Body of pancreas (tissue), 4 donors: ENCODE results near the gene ASB10. TPM values are rescaled to one million over a fixed set of nuclear protein-coding genes. Genes with fewer than 3 reads are reported as not detected.

Experiments
- ATAC-seq: fragments of 150-250 bp; one replicate; pipeline ENCODE4 v1.9.1; 2016
- DNase-seq, 4 donors: peaks; one replicate each; pipeline ENCODE4 v3.0.0-alpha.2; 2019
- H3K27ac ChIP-seq, 4 donors: fragments of 200-600 bp; sonication (generic); 1 replicate in 3 of 4; 2 replicates in 1 of 4; pipeline versions ENCODE4 v1.5.1 to v1.6.1; 2016 to 2019; ENCODE audit warnings: mild to moderate bottlenecking in 1 of 4, mixed read lengths in 1 of 4, moderate library complexity in 1 of 4
- H3K27me3 ChIP-seq, 2 donors: fragments of 200-600 bp; sonication (generic); one replicate each; pipeline ENCODE4 v1.6.0; 2016; ENCODE audit warnings: mild to moderate bottlenecking in 1 of 2
- H3K36me3 ChIP-seq, 2 donors: fragments of 200-600 bp; sonication (generic); replicated peaks in 1 of 2; 2 replicates each; pipeline ENCODE4 v1.5.1; 2016; ENCODE audit warnings: low read depth in 2 of 2; ENCODE audit not compliant: insufficient read depth in 1 of 2
- H3K4me1 ChIP-seq: fragments of 200-600 bp; sonication (generic); one replicate; pipeline ENCODE4 v1.6.0; 2016
- H3K4me3 ChIP-seq, 2 donors: fragments of 200-600 bp; sonication (generic); 1 replicate in 1 of 2; 2 replicates in 1 of 2; pipeline ENCODE4 v1.5.1; 2016 to 2019
- H3K9me3 ChIP-seq, 3 donors: fragments of 200-600 bp; sonication (generic); 1 replicate in 2 of 3; 2 replicates in 1 of 3; pipeline ENCODE4 v1.5.1; 2016
- CTCF ChIP-seq, 7 experiments: fragments of 450-650 bp in 4 of 7; fragments of 200-600 bp in 3 of 7; sonication (generic) in 3 of 7; IDR thresholded peaks; one replicate each; pipeline ENCODE4 v1.5.1; 2016 to 2019; ENCODE audit warnings: antibody characterized with exemption in 7 of 7
- POLR2A ChIP-seq, 3 donors: fragments of 450-650 bp; IDR thresholded peaks; one replicate each; pipeline ENCODE4 v1.6.1; 2016; ENCODE audit warnings: antibody characterized with exemption in 3 of 3, mild to moderate bottlenecking in 2 of 3
- WGBS, 2 donors: methylation state at CpG; one replicate each; pipeline ENCODE4 v1.1.5; 2017; 5-methylcytosine and 5-hydroxymethylcytosine counted together
- intact Hi-C: fragments of 100-400 bp; cut with DNase I; formaldehyde crosslinking; loops from one replicate; pipeline ENCODE4 v1.15.1; 2023
- total RNA-seq, 2 donors: library from RNA; depleted of rRNA; stranded (reverse); fragments of >200 nt; gene quantifications; one replicate each; pipeline ENCODE4 v1.1.0, GENCODE V29; 2016

The ASB10 gene
- total RNA-seq, 2 donors from 2014 or later = not detected

- H3K27ac ChIP-seq = no peak overlapping the region
- H3K36me3 ChIP-seq = peaks cover 2 to 6% of the 10 kb centered on the region in 2 donors
- TF ChIP-seq CTCF (IDR thresholded peaks at IDR 0.05) (no peak), POLR2A (IDR thresholded peaks at IDR 0.05) (no peak)
- DNase-seq (no peak), ATAC-seq (no peak)
- H3K27me3 ChIP-seq = no peaks in the 10 kb centered on the region
- WGBS, 2 donors = 49 to 59% methylated on average over 22 of the region's 22 CpGs
- no peaks in the 10 kb centered on the region for H3K9me3 ChIP-seq
- no peaks in the 10 kb centered on the region for H3K4me1 ChIP-seq
- intact Hi-C loops = no loop called here
- H3K4me3 ChIP-seq = no peak overlapping the region
Observed at GRCh38 chr7:151148319-151149259, 38.5 kb downstream of the ASB10 start.

- no peaks in the 10 kb centered on the region for H3K27me3 ChIP-seq
- H3K4me3 ChIP-seq = no peak overlapping the region
- TF ChIP-seq CTCF (IDR thresholded peaks at IDR 0.05) (no peak), POLR2A (IDR thresholded peaks at IDR 0.05) (no peak)
- DNase-seq (no peak), ATAC-seq (no peak)
- intact Hi-C loops = no loop called here
- H3K36me3 ChIP-seq = peaks cover 3 to 6% of the 10 kb centered on the region in 2 donors
- H3K9me3 ChIP-seq = no peaks in the 10 kb centered on the region
- H3K27ac ChIP-seq = no peak overlapping the region
- H3K4me1 ChIP-seq = peaks cover 11% of the 10 kb centered on the region
- WGBS, 2 donors = 34 to 46% methylated on average over 3 of the region's 3 CpGs
Observed at GRCh38 chr7:151146761-151147160, 40.3 kb downstream of the ASB10 start.

- Histone ChIP-seq H3K27me3 (no peaks in the 10 kb centered on the region), H3K4me3 (no peak overlapping the region), H3K4me1 (peaks cover 11% of the 10 kb centered on the region), H3K9me3 (no peaks in the 10 kb centered on the region), H3K27ac (no peak overlapping the region), H3K36me3 (peaks cover 6% of the 10 kb centered on the region in 2 donors)
- no peak for DNase-seq
- 95 to 97% methylated on average over 7 of the region's 7 CpGs for whole genome bisulfite sequencing, 2 donors
- TF ChIP-seq CTCF (IDR thresholded peaks at IDR 0.05) (no peak), POLR2A (IDR thresholded peaks at IDR 0.05) (no peak)
- intact Hi-C loops = no loop called here
- ATAC-seq = no peak
Observed at GRCh38 chr7:151144387-151144786, 42.7 kb downstream of the ASB10 start.

GRCh38 chr7:151143261-151144015 lies 43.6 kb downstream of the ASB10 start:
- H3K4me1 ChIP-seq = peaks cover 11% of the 10 kb centered on the region
- H3K9me3 ChIP-seq = no peaks in the 10 kb centered on the region
- peaks cover 6 to 7% of the 10 kb centered on the region in 2 donors for H3K36me3 ChIP-seq
- WGBS, 2 donors = 78 to 90% methylated on average over 25 of the region's 25 CpGs
- H3K27ac ChIP-seq = no peak overlapping the region
- intact Hi-C loops = no loop called here
- DNase-seq (peak in 1 of 4 donors; percentile 14), ATAC-seq (no peak)
- H3K27me3 ChIP-seq = no peaks in the 10 kb centered on the region
- TF ChIP-seq POLR2A (IDR thresholded peaks at IDR 0.05) (no peak), CTCF (IDR thresholded peaks at IDR 0.05) (no peak)
- no peak overlapping the region for H3K4me3 ChIP-seq
